ENCODE measurements around the gene KAT2B. TPM values are rescaled to one million over a fixed set of nuclear protein-coding genes. Genes with fewer than 3 reads are reported as not detected.

KAT2B gene
- total RNA-seq, 1 donor from 2014 or later: 94.3 TPM

DNA sequence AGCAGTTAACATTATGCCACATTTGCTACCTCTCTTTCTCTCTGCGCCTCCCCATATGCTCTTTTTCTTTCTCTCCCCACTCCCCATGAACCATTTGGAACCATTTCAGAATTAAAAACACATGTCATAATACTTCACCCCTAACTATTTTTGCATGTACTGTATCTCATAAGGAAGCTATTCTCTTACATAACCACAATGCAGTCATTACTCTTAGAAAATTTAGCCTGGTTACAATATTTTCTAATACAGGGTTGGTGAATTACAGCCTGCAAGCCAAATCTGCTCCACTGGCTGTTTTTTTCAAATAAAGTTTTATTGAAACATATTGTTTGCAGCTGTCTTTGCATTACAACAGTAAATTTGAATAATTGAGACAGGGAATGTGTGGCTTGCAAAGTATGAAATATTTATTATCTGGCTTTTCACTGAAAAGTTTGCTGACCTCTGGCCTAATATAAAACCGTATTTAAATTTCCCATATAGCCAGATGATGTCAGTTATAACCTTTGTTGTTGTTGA lies 82.9 kb downstream of the KAT2B start:
- H3K36me3 ChIP-seq: peaks cover 78% of the 10 kb centered on the region
- no peak overlapping the region for H3K4me3 ChIP-seq
- no peak for DNase-seq
- H3K4me1 ChIP-seq: peaks cover 5% of the 10 kb centered on the region
- TF ChIP-seq CTCF (IDR thresholded peaks at IDR 0.05; ENCODE audit: borderline replicate concordance): no peak
- intact Hi-C loops (cut with micrococcal nuclease): no loop called here
- no peaks in the 10 kb centered on the region for H3K9me3 ChIP-seq (replicated peaks)
- no peak overlapping the region for H3K27ac ChIP-seq (replicated peaks)
- no peaks in the 10 kb centered on the region for H3K27me3 ChIP-seq (ENCODE audit: low read depth)

DNA sequence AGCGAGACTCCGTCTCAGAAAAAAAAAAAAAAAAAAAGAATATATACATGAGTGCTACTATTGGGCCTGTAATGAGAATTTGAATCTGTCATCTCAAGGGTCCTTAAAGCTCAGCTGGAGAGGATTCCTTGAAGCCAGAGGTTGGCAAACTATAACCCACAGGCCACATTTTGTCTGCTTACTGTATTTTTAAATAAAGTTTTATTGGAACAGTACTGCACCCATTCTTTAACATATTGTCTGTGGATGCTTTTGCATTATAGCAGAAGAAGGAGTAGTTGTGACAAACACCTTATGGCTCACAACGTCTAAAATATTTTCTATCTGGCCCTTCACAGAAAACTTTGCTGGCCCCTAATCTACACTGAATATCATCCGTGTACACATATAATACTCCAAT lies 85.0 kb downstream of the KAT2B start:
- intact Hi-C loops (cut with micrococcal nuclease): no loop called here
- peaks cover 65% of the 10 kb centered on the region for H3K36me3 ChIP-seq

DNA sequence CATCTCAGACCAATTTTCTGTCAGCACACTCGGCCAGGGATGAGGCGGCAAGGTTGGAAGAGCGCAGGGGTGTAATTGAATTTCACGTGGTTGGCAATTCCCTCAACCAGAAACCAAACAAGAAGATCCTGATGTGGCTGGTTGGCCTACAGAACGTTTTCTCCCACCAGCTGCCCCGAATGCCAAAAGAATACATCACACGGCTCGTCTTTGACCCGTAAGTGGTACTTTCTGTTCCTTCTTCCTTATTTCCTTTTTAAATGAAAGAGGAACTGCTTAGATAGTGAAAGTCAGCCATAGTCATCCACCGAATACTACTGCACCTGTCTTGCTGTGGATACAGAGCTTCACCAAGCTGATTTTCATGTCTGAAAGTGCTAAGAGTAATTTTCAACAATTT lies 85.7 kb downstream of the KAT2B start:
- no peak overlapping the region for H3K4me3 ChIP-seq
- no peaks in the 10 kb centered on the region for H3K27me3 ChIP-seq (ENCODE audit: low read depth)
- no peak overlapping the region for H3K27ac ChIP-seq (replicated peaks)
- no peak for TF ChIP-seq CTCF (IDR thresholded peaks at IDR 0.05; ENCODE audit: borderline replicate concordance)
- no peaks in the 10 kb centered on the region for H3K9me3 ChIP-seq (replicated peaks)
- intact Hi-C loops (cut with micrococcal nuclease): no loop called here
- DNase-seq: no peak
- H3K36me3 ChIP-seq: peaks cover 59% of the 10 kb centered on the region
- peaks cover 18% of the 10 kb centered on the region for H3K4me1 ChIP-seq

More for the DNA sequence above, 85.0 kb downstream of the KAT2B start:
- Histone ChIP-seq H3K4me1 (peaks cover 16% of the 10 kb centered on the region), H3K27ac (replicated peaks) (no peak overlapping the region), H3K27me3 (ENCODE audit: low read depth) (no peaks in the 10 kb centered on the region), H3K9me3 (replicated peaks) (no peaks in the 10 kb centered on the region), H3K4me3 (no peak overlapping the region)
- TF ChIP-seq CTCF (IDR thresholded peaks at IDR 0.05; ENCODE audit: borderline replicate concordance): no peak
- no peak for DNase-seq

- Histone ChIP-seq H3K4me1 (peaks cover 18% of the 10 kb centered on the region), H3K9me3 (replicated peaks) (no peaks in the 10 kb centered on the region), H3K27me3 (ENCODE audit: low read depth) (no peaks in the 10 kb centered on the region), H3K4me3 (no peak overlapping the region), H3K36me3 (peaks cover 41% of the 10 kb centered on the region), H3K27ac (replicated peaks) (no peak overlapping the region)
- no peak for TF ChIP-seq CTCF (IDR thresholded peaks at IDR 0.05; ENCODE audit: borderline replicate concordance)
- intact Hi-C loops (cut with micrococcal nuclease): no loop called here
- no peak for DNase-seq
Observed at GRCh38 chr3:20128358-20128757, 88.1 kb downstream of the KAT2B start.

GRCh38 chr3:20130106-20130505 lies 89.9 kb downstream of the KAT2B start:
- no peak overlapping the region for H3K4me3 ChIP-seq
- peak; percentile 36 for TF ChIP-seq CTCF (IDR thresholded peaks at IDR 0.05; ENCODE audit: borderline replicate concordance)
- no peak for DNase-seq
- intact Hi-C loops (cut with micrococcal nuclease): no loop called here
- no peaks in the 10 kb centered on the region for H3K9me3 ChIP-seq (replicated peaks)
- H3K36me3 ChIP-seq: peaks cover 26% of the 10 kb centered on the region
- no peak overlapping the region for H3K27ac ChIP-seq (replicated peaks)
- H3K27me3 ChIP-seq (ENCODE audit: low read depth): no peaks in the 10 kb centered on the region
- H3K4me1 ChIP-seq: peaks cover 18% of the 10 kb centered on the region
